Smooth muscle cell (in vitro differentiated cells): ENCODE results near the gene USP3. TPM values are rescaled to one million over a fixed set of nuclear protein-coding genes. Genes with fewer than 3 reads are reported as not detected.

ENCODE experiments used
- DNase-seq: peaks from one replicate; lab custom pipeline; 2025; ENCODE audit not compliant: unreplicated experiment; lab: John Stamatoyannopoulos, UW
- H2AFZ ChIP-seq: fragments of 200-600 bp; sonication (generic); 2 replicates; pipeline ENCODE4 v1.6.0; 2016; ENCODE audit warnings: antibody characterized with exemption, low read depth, mild to moderate bottlenecking
- H3F3A ChIP-seq: fragments of 200-600 bp; sonication (generic); 2 replicates; pipeline ENCODE4 v1.6.0; 2017; ENCODE audit warnings: antibody characterized with exemption, low read depth
- H3K27ac ChIP-seq: fragments of 200-600 bp; sonication (generic); 2 replicates; pipeline ENCODE4 v1.5.1; 2016; ENCODE audit warnings: low read depth, mild to moderate bottlenecking
- H3K27me3 ChIP-seq: fragments of 200-600 bp; sonication (generic); 2 replicates; pipeline ENCODE4 v1.6.1; 2016; ENCODE audit warnings: low read depth, mild to moderate bottlenecking
- H3K36me3 ChIP-seq: fragments of 200-600 bp; sonication (generic); 2 replicates; pipeline ENCODE4 v1.5.1; 2016; ENCODE audit warnings: low read depth
- H3K4me1 ChIP-seq: fragments of 200-600 bp; sonication (generic); 2 replicates; pipeline ENCODE4 v1.5.1; 2016; ENCODE audit warnings: low read depth
- H3K4me2 ChIP-seq: fragments of 200-600 bp; sonication (generic); 2 replicates; pipeline ENCODE4 v1.6.0; 2016; ENCODE audit warnings: mild to moderate bottlenecking
- H3K4me3 ChIP-seq: fragments of 200-600 bp; sonication (generic); 2 replicates; pipeline ENCODE4 v1.5.1; 2016; ENCODE audit warnings: mild to moderate bottlenecking
- H3K79me2 ChIP-seq: fragments of 200-600 bp; sonication (generic); 2 replicates; pipeline ENCODE4 v1.6.0; 2016; ENCODE audit warnings: low read depth, mild to moderate bottlenecking
- H3K9ac ChIP-seq: fragments of 200-600 bp; sonication (generic); 2 replicates; pipeline ENCODE4 v1.6.0; 2016; ENCODE audit warnings: low read depth
- H3K9me3 ChIP-seq: fragments of 200-600 bp; sonication (generic); replicated peaks from 2 replicates; pipeline ENCODE4 v1.5.1; 2016; ENCODE audit warnings: low read depth
- H4K20me1 ChIP-seq: fragments of 200-600 bp; sonication (generic); 2 replicates; pipeline ENCODE4 v1.6.0; 2016; ENCODE audit warnings: low read depth
- CTCF ChIP-seq: fragments of 200-600 bp; sonication (generic); IDR thresholded peaks from 2 replicates; pipeline ENCODE4 v1.5.1; 2017; ENCODE audit warnings: borderline replicate concordance, mild to moderate bottlenecking, antibody characterized with exemption; ENCODE audit not compliant: insufficient read depth, poor library complexity, severe bottlenecking
- whole genome bisulfite sequencing: methylation state at CpG from one replicate; pipeline ENCODE4 v1.1.7; 2016; ENCODE audit warnings: low lambda C conversion rate; 5-methylcytosine and 5-hydroxymethylcytosine counted together
- polyA plus RNA-seq: library from polyadenylated mRNA; unstranded; fragments of >200 nt; fragmentation: Nextera tagmentation; extraction: Ambion mirVana; gene quantifications from 2 replicates; pipeline ENCODE4 v1.2.1, GENCODE V29; 2016
- total RNA-seq: library from RNA; depleted of rRNA; stranded (reverse); fragments of >200 nt; gene quantifications from 2 replicates; pipeline ENCODE4 v1.2.3, GENCODE V29; 2014

The USP3 gene
- total and polyA plus RNA-seq, 2 experiments from 2014 or later: 17.1 to 26.2 TPM

- H3K27me3 ChIP-seq: no peaks in the 10 kb centered on the region
- H3K4me3 ChIP-seq: no peak overlapping the region
- H3F3A ChIP-seq: no peaks in the 10 kb centered on the region
- no peak overlapping the region for H3K4me2 ChIP-seq
- DNase-seq: no peak
- no peak for TF ChIP-seq CTCF
- H2AFZ ChIP-seq: no peak overlapping the region
- H3K9me3 ChIP-seq: no peaks in the 10 kb centered on the region
- H3K9ac ChIP-seq: no peak overlapping the region
- 62% methylated on average over 2 of the region's 2 CpGs for WGBS
- no peak overlapping the region for H3K27ac ChIP-seq
- no peaks in the 10 kb centered on the region for H3K36me3 ChIP-seq
- H3K79me2 ChIP-seq: no peaks in the 10 kb centered on the region
- H4K20me1 ChIP-seq: no peaks in the 10 kb centered on the region
- no peaks in the 10 kb centered on the region for H3K4me1 ChIP-seq
These were observed 42.3 kb upstream of the USP3 start for GRCh38 chr15:63462088-63462487.

- no peaks in the 10 kb centered on the region for H3K36me3 ChIP-seq
- H3K79me2 ChIP-seq: no peaks in the 10 kb centered on the region
- no peaks in the 10 kb centered on the region for H3F3A ChIP-seq
- no peak for DNase-seq
- H3K9ac ChIP-seq: no peak overlapping the region
- H3K9me3 ChIP-seq: no peaks in the 10 kb centered on the region
- peaks cover 1% of the 10 kb centered on the region for H3K27me3 ChIP-seq
- no peak overlapping the region for H3K4me3 ChIP-seq
- H3K27ac ChIP-seq: no peak overlapping the region
- H2AFZ ChIP-seq: no peak overlapping the region
- no peaks in the 10 kb centered on the region for H3K4me1 ChIP-seq
- H3K4me2 ChIP-seq: no peak overlapping the region
- no peak for TF ChIP-seq CTCF
- no peaks in the 10 kb centered on the region for H4K20me1 ChIP-seq
These were observed 41.4 kb upstream of the USP3 start for GRCh38 chr15:63463036-63463435.

GRCh38 chr15:63463793-63464192, 40.6 kb upstream of the USP3 start:
- no peak for TF ChIP-seq CTCF
- Histone ChIP-seq H3K9ac (no peak overlapping the region), H3K4me1 (no peaks in the 10 kb centered on the region), H3K36me3 (no peaks in the 10 kb centered on the region), H3K27me3 (peaks cover 8% of the 10 kb centered on the region), H3K4me3 (no peak overlapping the region), H3K79me2 (no peaks in the 10 kb centered on the region), H3K9me3 (no peaks in the 10 kb centered on the region), H3F3A (no peaks in the 10 kb centered on the region), H3K4me2 (no peak overlapping the region), H3K27ac (no peak overlapping the region), H2AFZ (no peak overlapping the region), H4K20me1 (no peaks in the 10 kb centered on the region)
- 89% methylated on average over 5 of the region's 5 CpGs for WGBS
- DNase-seq: no peak

- no peaks in the 10 kb centered on the region for H3K9me3 ChIP-seq
- no peaks in the 10 kb centered on the region for H3K4me1 ChIP-seq
- TF ChIP-seq CTCF: no peak
- peaks cover 8% of the 10 kb centered on the region for H3K27me3 ChIP-seq
- H3K79me2 ChIP-seq: no peaks in the 10 kb centered on the region
- H3K4me2 ChIP-seq: no peak overlapping the region
- no peak overlapping the region for H3K4me3 ChIP-seq
- no peak overlapping the region for H2AFZ ChIP-seq
- H3K36me3 ChIP-seq: no peaks in the 10 kb centered on the region
- H3F3A ChIP-seq: no peaks in the 10 kb centered on the region
- no peaks in the 10 kb centered on the region for H4K20me1 ChIP-seq
- no peak overlapping the region for H3K9ac ChIP-seq
- no peak for DNase-seq
- H3K27ac ChIP-seq: no peak overlapping the region
These were observed 39.3 kb upstream of the USP3 start for GRCh38 chr15:63465104-63465503.
